ENCODE measurements around the gene HBS1L.

HBS1L gene

GRCh38 chr6:134948691-134949090 lies 105.9 kb downstream of the HBS1L start:
- ATAC-seq, result no peak

DNA sequence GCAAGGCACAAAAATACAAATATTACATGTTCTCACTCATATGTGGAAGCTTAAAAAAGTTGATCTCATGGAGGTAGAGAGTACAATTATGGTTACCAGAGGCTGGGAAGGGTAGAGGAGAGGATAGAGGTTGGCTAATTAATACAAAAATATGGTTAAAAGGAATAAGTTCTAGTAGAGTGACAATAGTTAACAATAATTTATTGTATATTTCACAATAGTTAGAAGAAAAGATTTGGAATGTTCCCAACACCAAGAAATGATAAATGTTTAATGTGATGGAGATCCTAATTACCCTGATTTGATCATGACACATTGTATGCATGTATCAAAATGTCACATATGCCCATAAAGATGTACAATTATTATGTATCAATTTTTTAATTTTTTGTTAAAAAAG lies 106.5 kb downstream of the HBS1L start:
- ATAC-seq, result no peak

DNA sequence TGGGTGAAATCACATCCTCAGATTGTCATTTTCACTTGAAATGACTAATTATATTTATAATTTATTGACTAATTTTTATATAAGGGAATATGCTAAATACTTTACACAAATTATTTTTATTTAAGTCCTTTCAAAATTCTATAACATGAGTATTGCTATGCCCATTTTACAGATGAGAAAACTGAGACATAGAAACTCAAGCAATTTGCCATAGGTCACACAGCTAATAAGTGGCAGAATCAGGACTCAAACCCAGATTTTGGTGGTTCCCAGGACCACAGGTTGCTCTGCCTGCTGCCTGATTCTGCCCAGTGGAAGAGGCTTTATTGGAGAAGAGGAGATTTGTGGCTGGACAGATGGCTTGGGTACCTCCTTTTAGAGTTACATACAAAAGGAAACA lies 109.6 kb downstream of the HBS1L start:
- ATAC-seq, result no peak

DNA sequence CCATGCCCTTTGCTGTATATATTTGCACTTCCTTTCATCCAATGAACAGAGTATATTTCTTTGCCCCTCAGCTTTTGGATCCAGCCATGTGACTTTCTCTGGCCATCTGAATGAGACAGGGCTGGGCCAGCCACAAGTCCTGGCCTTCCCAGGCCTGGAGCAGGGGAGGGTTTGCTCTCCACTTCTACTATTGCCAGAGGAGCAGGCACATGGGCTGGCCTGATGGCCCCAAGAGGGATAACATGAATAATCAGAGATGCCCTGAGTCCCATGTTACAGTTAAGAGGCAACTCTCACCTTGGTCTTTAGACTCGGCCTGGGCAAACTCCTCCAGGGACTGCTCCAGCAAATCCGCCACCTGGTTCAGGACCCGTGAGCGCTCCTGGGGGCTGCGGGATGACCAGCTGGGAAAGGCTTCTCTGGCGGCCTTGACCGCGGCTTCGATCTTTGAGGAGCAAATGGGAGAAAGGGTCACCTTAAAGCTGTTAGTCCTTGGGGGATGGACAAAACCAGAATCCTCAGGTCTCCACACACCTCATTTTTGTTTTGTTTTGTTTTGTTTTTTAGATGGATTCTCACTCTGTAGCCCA lies 111.0 kb downstream of the HBS1L start:
- no peak for ATAC-seq

- peak; percentile 92 to 97 for ATAC-seq
Measured at GRCh38 chr6:134938896-134939295, 115.7 kb downstream of the HBS1L start.

GRCh38 chr6:134937426-134937825 lies 117.2 kb downstream of the HBS1L start:
- ATAC-seq, result no peak

GRCh38 chr6:134936931-134937330 lies 117.7 kb downstream of the HBS1L start:
- ATAC-seq, result no peak

GRCh38 chr6:134936476-134936875 lies 118.1 kb downstream of the HBS1L start:
- ATAC-seq, result no peak

DNA sequence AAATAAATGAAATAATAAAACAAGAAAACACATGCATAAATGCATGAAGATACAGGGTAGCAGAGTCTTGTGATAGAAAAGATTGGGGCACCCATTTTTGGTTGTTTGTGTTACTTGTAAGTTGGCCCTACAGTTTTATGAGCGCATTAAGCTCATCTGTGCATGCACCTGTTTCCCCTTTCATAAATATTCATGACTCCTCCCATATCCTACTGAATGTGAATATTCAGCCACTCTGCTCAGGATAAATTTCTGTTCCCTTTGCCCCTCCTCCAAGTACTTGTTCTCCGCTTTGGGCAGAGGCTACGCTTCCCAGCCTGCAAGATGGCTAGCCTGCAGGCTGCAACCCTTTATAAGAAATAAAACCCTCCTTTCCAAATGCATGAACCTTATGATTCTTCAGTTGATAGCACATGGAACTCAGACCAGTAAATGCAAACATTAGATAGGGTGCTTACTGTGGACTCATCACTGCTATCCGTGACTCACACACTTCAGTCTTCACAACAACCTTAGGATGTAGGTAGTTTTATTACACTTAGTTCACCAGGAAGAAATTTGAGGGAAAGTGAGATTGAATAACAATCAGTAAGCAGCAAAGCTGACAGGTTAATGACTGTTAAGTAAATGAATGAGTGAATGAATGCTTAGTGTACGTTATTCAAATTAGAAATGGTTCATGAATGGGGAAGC lies 119.7 kb downstream of the HBS1L start:
- ATAC-seq, result no peak

GRCh38 chr6:134932535-134933470 lies 121.8 kb downstream of the HBS1L start:
- no peak for ATAC-seq

- ATAC-seq, result no peak
Measured at GRCh38 chr6:134932098-134932497, 122.5 kb downstream of the HBS1L start.

- no peak for ATAC-seq
Measured at GRCh38 chr6:134930463-134930862, 124.2 kb downstream of the HBS1L start.

GRCh38 chr6:134928151-134928900 lies 126.3 kb downstream of the HBS1L start:
- ATAC-seq, result no peak

DNA sequence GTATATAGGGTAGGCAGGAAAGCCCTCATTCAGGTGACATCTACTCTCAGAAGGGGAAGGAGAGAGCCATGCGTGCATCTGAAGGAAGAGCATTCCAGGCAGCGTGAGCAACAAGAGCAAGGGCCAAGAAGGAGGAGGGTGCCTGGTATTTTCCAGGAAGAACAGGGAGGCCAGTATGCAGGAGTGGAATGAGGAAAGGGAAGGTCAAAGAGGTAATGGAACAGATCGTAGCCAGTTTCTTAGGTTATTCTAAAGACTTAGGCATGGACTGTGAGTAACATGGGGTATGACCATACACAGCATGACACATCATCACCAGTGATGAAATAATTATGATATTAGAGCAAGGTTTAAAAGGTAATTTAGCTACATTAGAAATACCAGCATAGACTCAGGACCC lies 128.8 kb downstream of the HBS1L start:
- no peak for ATAC-seq

GRCh38 chr6:134921721-134922261 lies 132.8 kb downstream of the HBS1L start:
- ATAC-seq, result no peak

GRCh38 chr6:134921276-134921675 lies 133.3 kb downstream of the HBS1L start:
- ATAC-seq, result no peak

- no peak for ATAC-seq
Measured at GRCh38 chr6:134920422-134920821, 134.2 kb downstream of the HBS1L start.

- ATAC-seq, result no peak
Measured at GRCh38 chr6:134918418-134918961, 136.1 kb downstream of the HBS1L start.

GRCh38 chr6:134911547-134911946 lies 143.1 kb downstream of the HBS1L start:
- ATAC-seq, result peak; percentile 48 to 55

DNA sequence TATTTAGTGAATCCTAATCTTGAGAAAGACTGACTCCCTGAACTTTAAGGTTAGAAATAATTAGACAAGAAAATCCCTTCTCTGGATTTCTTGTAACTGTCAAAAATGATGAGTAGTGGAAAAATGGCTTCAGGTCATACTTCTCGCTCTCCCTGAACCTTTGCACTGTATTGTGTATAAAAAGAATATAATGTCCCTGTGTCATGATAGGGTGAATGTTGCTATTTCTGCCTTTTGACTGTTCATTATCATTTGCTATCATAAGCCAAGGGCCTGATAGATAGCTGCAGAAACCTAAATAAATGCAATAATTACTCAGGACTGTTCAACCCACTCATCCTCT lies 144.1 kb downstream of the HBS1L start:
- ATAC-seq, result no peak

All from activated CD4-positive, CD25-positive, alpha-beta regulatory T cell treated with anti-CD3 and anti-CD28 coated beads, Interleukin-2, amount 50 U/mL, for 24 hours (primary cell).